ENCODE data around the gene GAGE1. TPM values are rescaled to one million over a fixed set of nuclear protein-coding genes. Genes with fewer than 3 reads are reported as not detected.

Gene GAGE1
- total and polyA plus RNA-seq, 9 of the 15 experiments (the other 6 are each of a cell fraction or from before 2014, with no cell fraction given) = 204 to 1,651 (median 472) TPM

Other genes with a start within 250 kb of the GAGE1 start
Only the 7 nearest of the 9 such genes appear.
- gene GAGE12C, start 66.8 kb upstream of the GAGE1 start, total RNA-seq (2014; rRNA removed) = not detected in 2 replicates
- not detected in 2 replicates for gene GAGE12C, start 66.8 kb upstream of the GAGE1 start, total RNA-seq (2014; rRNA removed; fragmentation: Illumina TruSeq; extraction: Trizol)
- gene GAGE12C, start 66.8 kb upstream of the GAGE1 start, total RNA-seq (2015; rRNA removed; fragmentation: Illumina TruSeq; extraction: Trizol) = not detected in 2 replicates
- gene GAGE12C, start 66.8 kb upstream of the GAGE1 start, total RNA-seq (2021) = 0.42 and 0.64 TPM in 2 replicates
- not detected in 2 replicates for gene GAGE12C, start 66.8 kb upstream of the GAGE1 start, polyA plus RNA-seq (2011; rRNA removed)
- not detected in 2 replicates for gene GAGE12C, start 66.8 kb upstream of the GAGE1 start, polyA plus RNA-seq (2014; fragmentation: Illumina TruSeq; extraction: Trizol)
- not detected for gene GAGE12C, start 66.8 kb upstream of the GAGE1 start, polyA plus RNA-seq (2014; fragmentation: Nextera tagmentation; extraction: Ambion mirVana)
- gene GAGE12C, start 66.8 kb upstream of the GAGE1 start, polyA plus RNA-seq (2014; rRNA removed) = not detected in 2 replicates
- gene GAGE12D, start 57.3 kb upstream of the GAGE1 start, total RNA-seq (2014; rRNA removed) = not detected in 2 replicates
- gene GAGE12D, start 57.3 kb upstream of the GAGE1 start, total RNA-seq (2014; rRNA removed; fragmentation: Illumina TruSeq; extraction: Trizol) = not detected in 2 replicates
- not detected in 2 replicates for gene GAGE12D, start 57.3 kb upstream of the GAGE1 start, total RNA-seq (2015; rRNA removed; fragmentation: Illumina TruSeq; extraction: Trizol)
- gene GAGE12D, start 57.3 kb upstream of the GAGE1 start, total RNA-seq (2021) = 0.42 and 0.64 TPM in 2 replicates
- gene GAGE12D, start 57.3 kb upstream of the GAGE1 start, polyA plus RNA-seq (2011; rRNA removed) = not detected in 2 replicates
- gene GAGE12D, start 57.3 kb upstream of the GAGE1 start, polyA plus RNA-seq (2014; fragmentation: Illumina TruSeq; extraction: Trizol) = not detected in 2 replicates
- not detected for gene GAGE12D, start 57.3 kb upstream of the GAGE1 start, polyA plus RNA-seq (2014; fragmentation: Nextera tagmentation; extraction: Ambion mirVana)
- not detected in 2 replicates for gene GAGE12D, start 57.3 kb upstream of the GAGE1 start, polyA plus RNA-seq (2014; rRNA removed)
- not detected in 2 replicates for gene GAGE12E, start 47.7 kb upstream of the GAGE1 start, total RNA-seq (2014; rRNA removed)
- 0.36 TPM in 1 of 2 replicates, not detected in the other for gene GAGE12E, start 47.7 kb upstream of the GAGE1 start, total RNA-seq (2014; rRNA removed; fragmentation: Illumina TruSeq; extraction: Trizol)
- gene GAGE12E, start 47.7 kb upstream of the GAGE1 start, total RNA-seq (2015; rRNA removed; fragmentation: Illumina TruSeq; extraction: Trizol) = 0.43 TPM in 1 of 2 replicates, not detected in the other
- not detected in 2 replicates for gene GAGE12E, start 47.7 kb upstream of the GAGE1 start, total RNA-seq (2021)
- gene GAGE12E, start 47.7 kb upstream of the GAGE1 start, polyA plus RNA-seq (2011; rRNA removed) = 0.24 TPM in 1 of 2 replicates, not detected in the other
- gene GAGE12E, start 47.7 kb upstream of the GAGE1 start, polyA plus RNA-seq (2014; fragmentation: Illumina TruSeq; extraction: Trizol) = not detected in 2 replicates
- gene GAGE12E, start 47.7 kb upstream of the GAGE1 start, polyA plus RNA-seq (2014; fragmentation: Nextera tagmentation; extraction: Ambion mirVana) = under 1 TPM; 0.39 to 0.45 TPM
- gene GAGE12E, start 47.7 kb upstream of the GAGE1 start, polyA plus RNA-seq (2014; rRNA removed) = not detected in 2 replicates
- gene GAGE12F, start 38.2 kb upstream of the GAGE1 start, total RNA-seq (2014; rRNA removed) = 0.77 and 1.7 TPM in 2 replicates
- 3.5 and 6.1 TPM in 2 replicates for gene GAGE12F, start 38.2 kb upstream of the GAGE1 start, total RNA-seq (2014; rRNA removed; fragmentation: Illumina TruSeq; extraction: Trizol)
- gene GAGE12F, start 38.2 kb upstream of the GAGE1 start, total RNA-seq (2015; rRNA removed; fragmentation: Illumina TruSeq; extraction: Trizol) = 1.8 and 4.0 TPM in 2 replicates
- 531 and 581 TPM in 2 replicates for gene GAGE12F, start 38.2 kb upstream of the GAGE1 start, total RNA-seq (2021)
- not detected in 2 replicates for gene GAGE12F, start 38.2 kb upstream of the GAGE1 start, polyA plus RNA-seq (2011; rRNA removed)
- gene GAGE12F, start 38.2 kb upstream of the GAGE1 start, polyA plus RNA-seq (2014; fragmentation: Illumina TruSeq; extraction: Trizol) = 15.3 and 15.5 TPM in 2 replicates
- 10 to 100 TPM; 25.1 to 27.6 TPM for gene GAGE12F, start 38.2 kb upstream of the GAGE1 start, polyA plus RNA-seq (2014; fragmentation: Nextera tagmentation; extraction: Ambion mirVana)
- 0.54 and 0.77 TPM in 2 replicates for gene GAGE12F, start 38.2 kb upstream of the GAGE1 start, polyA plus RNA-seq (2014; rRNA removed)
- gene GAGE12G, start 28.6 kb upstream of the GAGE1 start, total RNA-seq (2014; rRNA removed) = 0.77 and 1.7 TPM in 2 replicates
- gene GAGE12G, start 28.6 kb upstream of the GAGE1 start, total RNA-seq (2014; rRNA removed; fragmentation: Illumina TruSeq; extraction: Trizol) = not detected in 2 replicates
- gene GAGE12G, start 28.6 kb upstream of the GAGE1 start, total RNA-seq (2015; rRNA removed; fragmentation: Illumina TruSeq; extraction: Trizol) = not detected in 2 replicates
- gene GAGE12G, start 28.6 kb upstream of the GAGE1 start, total RNA-seq (2021) = 467 and 531 TPM in 2 replicates
- not detected in 2 replicates for gene GAGE12G, start 28.6 kb upstream of the GAGE1 start, polyA plus RNA-seq (2011; rRNA removed)
- not detected in 2 replicates for gene GAGE12G, start 28.6 kb upstream of the GAGE1 start, polyA plus RNA-seq (2014; fragmentation: Illumina TruSeq; extraction: Trizol)
- gene GAGE12G, start 28.6 kb upstream of the GAGE1 start, polyA plus RNA-seq (2014; fragmentation: Nextera tagmentation; extraction: Ambion mirVana) = not detected
- gene GAGE12G, start 28.6 kb upstream of the GAGE1 start, polyA plus RNA-seq (2014; rRNA removed) = 0.54 and 0.77 TPM in 2 replicates
- gene GAGE12H, start 19.1 kb upstream of the GAGE1 start, total RNA-seq (2014; rRNA removed) = not detected in 2 replicates
- gene GAGE12H, start 19.1 kb upstream of the GAGE1 start, total RNA-seq (2014; rRNA removed; fragmentation: Illumina TruSeq; extraction: Trizol) = not detected in 2 replicates
- gene GAGE12H, start 19.1 kb upstream of the GAGE1 start, total RNA-seq (2015; rRNA removed; fragmentation: Illumina TruSeq; extraction: Trizol) = not detected in 2 replicates
- gene GAGE12H, start 19.1 kb upstream of the GAGE1 start, total RNA-seq (2021) = not detected in 2 replicates
- gene GAGE12H, start 19.1 kb upstream of the GAGE1 start, polyA plus RNA-seq (2011; rRNA removed) = not detected in 2 replicates
- gene GAGE12H, start 19.1 kb upstream of the GAGE1 start, polyA plus RNA-seq (2014; fragmentation: Illumina TruSeq; extraction: Trizol) = not detected in 2 replicates
- under 1 TPM in 1 of 2 experiments, not detected in 1; 0.21 TPM for gene GAGE12H, start 19.1 kb upstream of the GAGE1 start, polyA plus RNA-seq (2014; fragmentation: Nextera tagmentation; extraction: Ambion mirVana)
- gene GAGE12H, start 19.1 kb upstream of the GAGE1 start, polyA plus RNA-seq (2014; rRNA removed) = not detected in 2 replicates
- 23.7 and 90.7 TPM in 2 replicates for gene GAGE2A, start 9.5 kb upstream of the GAGE1 start, total RNA-seq (2014; rRNA removed)
- 81.1 and 105 TPM in 2 replicates for gene GAGE2A, start 9.5 kb upstream of the GAGE1 start, total RNA-seq (2014; rRNA removed; fragmentation: Illumina TruSeq; extraction: Trizol)
- 68.2 and 72.4 TPM in 2 replicates for gene GAGE2A, start 9.5 kb upstream of the GAGE1 start, total RNA-seq (2015; rRNA removed; fragmentation: Illumina TruSeq; extraction: Trizol)
- 583 and 588 TPM in 2 replicates for gene GAGE2A, start 9.5 kb upstream of the GAGE1 start, total RNA-seq (2021)
- gene GAGE2A, start 9.5 kb upstream of the GAGE1 start, polyA plus RNA-seq (2011; rRNA removed) = 36.1 and 85.8 TPM in 2 replicates
- gene GAGE2A, start 9.5 kb upstream of the GAGE1 start, polyA plus RNA-seq (2014; fragmentation: Illumina TruSeq; extraction: Trizol) = 32.4 and 37.7 TPM in 2 replicates
- 10 to 100 TPM; 84.6 to 84.9 TPM for gene GAGE2A, start 9.5 kb upstream of the GAGE1 start, polyA plus RNA-seq (2014; fragmentation: Nextera tagmentation; extraction: Ambion mirVana)
- gene GAGE2A, start 9.5 kb upstream of the GAGE1 start, polyA plus RNA-seq (2014; rRNA removed) = 2.7 and 6.0 TPM in 2 replicates

Data from K562 (cell line).